ENCODE results near the gene APP.

DNA sequence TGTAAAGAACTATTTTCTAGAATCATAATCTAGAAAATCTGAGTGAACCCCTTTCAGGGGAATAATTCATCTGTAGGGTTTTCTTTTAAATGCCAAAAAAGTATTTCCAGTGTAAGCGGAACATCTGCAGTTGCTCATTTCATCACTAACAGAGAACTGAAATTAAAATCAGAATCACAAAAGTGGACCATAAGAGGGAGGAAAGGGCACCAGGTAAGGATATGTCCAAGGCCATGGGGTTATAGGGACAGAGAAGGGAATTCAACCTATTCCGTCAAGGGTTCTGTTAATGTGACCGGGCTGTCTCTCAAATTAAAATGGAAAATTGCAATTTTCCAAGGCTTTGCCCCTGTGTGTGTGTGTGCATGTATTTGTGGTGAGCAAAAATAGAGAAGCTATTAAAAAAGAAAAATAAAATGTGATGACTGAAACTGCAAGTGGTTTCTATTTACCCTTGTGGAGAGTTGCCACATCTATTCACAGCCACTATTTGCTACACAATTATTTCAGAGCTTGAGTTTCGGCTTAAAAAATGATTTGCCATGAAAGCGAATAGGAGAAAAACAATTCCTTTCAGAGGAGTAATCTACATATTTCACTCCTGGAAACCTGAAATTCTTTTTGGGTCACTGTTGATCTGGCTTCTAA lies 53.1 kb downstream of the APP start:
- TF ChIP-seq, protein P1, sequence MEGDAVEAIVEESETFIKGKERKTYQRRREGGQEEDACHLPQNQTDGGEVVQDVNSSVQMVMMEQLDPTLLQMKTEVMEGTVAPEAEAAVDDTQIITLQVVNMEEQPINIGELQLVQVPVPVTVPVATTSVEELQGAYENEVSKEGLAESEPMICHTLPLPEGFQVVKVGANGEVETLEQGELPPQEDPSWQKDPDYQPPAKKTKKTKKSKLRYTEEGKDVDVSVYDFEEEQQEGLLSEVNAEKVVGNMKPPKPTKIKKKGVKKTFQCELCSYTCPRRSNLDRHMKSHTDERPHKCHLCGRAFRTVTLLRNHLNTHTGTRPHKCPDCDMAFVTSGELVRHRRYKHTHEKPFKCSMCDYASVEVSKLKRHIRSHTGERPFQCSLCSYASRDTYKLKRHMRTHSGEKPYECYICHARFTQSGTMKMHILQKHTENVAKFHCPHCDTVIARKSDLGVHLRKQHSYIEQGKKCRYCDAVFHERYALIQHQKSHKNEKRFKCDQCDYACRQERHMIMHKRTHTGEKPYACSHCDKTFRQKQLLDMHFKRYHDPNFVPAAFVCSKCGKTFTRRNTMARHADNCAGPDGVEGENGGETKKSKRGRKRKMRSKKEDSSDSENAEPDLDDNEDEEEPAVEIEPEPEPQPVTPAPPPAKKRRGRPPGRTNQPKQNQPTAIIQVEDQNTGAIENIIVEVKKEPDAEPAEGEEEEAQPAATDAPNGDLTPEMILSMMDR (IDR thresholded peaks at IDR 0.05): no peak
- no peak for TF ChIP-seq EZH2 (IDR thresholded peaks at IDR 0.05)
- TF ChIP-seq EZH2phosphoT487 (IDR thresholded peaks at IDR 0.05): no peak

Data from neural progenitor cell (in vitro differentiated cells).